Chondrocyte (in vitro differentiated cells): ENCODE results near the gene RASSF3. TPM values are rescaled to one million over a fixed set of nuclear protein-coding genes. Genes with fewer than 3 reads are reported as not detected.

Experiments used
- DNase-seq: peaks from one replicate; pipeline ENCODE4 v3.0.0; 2021; ENCODE audit warnings: mixed read lengths, low spot score
- H3K27ac Mint-ChIP-seq: one replicate; pipeline ENCODE4 v1.8.0; 2021; ENCODE audit warnings: mild to moderate bottlenecking, moderate library complexity, mixed read lengths; ENCODE audit not compliant: unreplicated experiment
- H3K27me3 Mint-ChIP-seq: 2 replicates; pipeline ENCODE4 v1.8.0; 2021; ENCODE audit warnings: low read depth, mixed read lengths
- H3K36me3 Mint-ChIP-seq: 2 replicates; pipeline ENCODE4 v1.8.0; 2021; ENCODE audit warnings: low read depth, mixed read lengths
- H3K4me1 Mint-ChIP-seq: 2 replicates; pipeline ENCODE4 v1.8.0; 2021; ENCODE audit warnings: low read depth, mild to moderate bottlenecking, mixed read lengths
- H3K4me3 Mint-ChIP-seq: one replicate; pipeline ENCODE4 v1.8.0; 2021; ENCODE audit warnings: mild to moderate bottlenecking, moderate library complexity, mixed read lengths; ENCODE audit not compliant: unreplicated experiment
- H3K9me3 Mint-ChIP-seq: 2 replicates; pipeline ENCODE4 v1.8.0; 2021; ENCODE audit warnings: low read depth, mixed read lengths
- CTCF ChIP-seq: fragments of 200-600 bp; sonication (generic); IDR thresholded peaks from 2 replicates; pipeline ENCODE4 v1.5.0; 2021; ENCODE audit warnings: antibody characterized with exemption, mild to moderate bottlenecking, moderate library complexity
- total RNA-seq: library from RNA; stranded (reverse); gene quantifications from 3 replicates; pipeline ENCODE4 v1.2.1, GENCODE V29; 2021

Gene RASSF3
- total RNA-seq, 1 donor from 2014 or later, result 51.1 TPM

DNA sequence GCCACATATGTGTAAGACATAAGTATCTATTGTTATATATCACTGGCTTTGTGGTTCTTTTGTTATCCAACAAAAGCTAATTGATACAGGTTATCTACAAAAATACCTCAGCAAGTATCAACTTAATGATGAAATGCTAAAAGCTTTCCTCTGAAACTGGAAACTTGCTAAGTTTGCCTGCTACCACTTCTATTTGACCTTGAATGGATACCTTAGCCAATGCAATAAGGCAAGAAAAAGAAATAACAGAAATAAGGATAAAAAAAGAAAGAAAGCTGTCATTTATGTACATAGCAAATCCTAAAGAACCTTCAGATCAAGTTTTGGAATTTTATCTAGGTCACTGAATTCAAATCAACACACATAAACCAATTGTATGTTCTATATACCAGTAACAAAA lies 35.5 kb upstream of the RASSF3 start:
- no peak overlapping the region for H3K4me3 Mint-ChIP-seq
- H3K27me3 Mint-ChIP-seq, result no peaks in the 10 kb centered on the region
- peaks cover 8% of the 10 kb centered on the region for H3K4me1 Mint-ChIP-seq
- no peak overlapping the region for H3K27ac Mint-ChIP-seq
- no peaks in the 10 kb centered on the region for H3K36me3 Mint-ChIP-seq
- no peak for DNase-seq
- no peak for TF ChIP-seq CTCF
- peaks cover 3% of the 10 kb centered on the region for H3K9me3 Mint-ChIP-seq

- no peaks in the 10 kb centered on the region for H3K36me3 Mint-ChIP-seq
- peaks cover 3% of the 10 kb centered on the region for H3K4me1 Mint-ChIP-seq
- H3K27ac Mint-ChIP-seq, result no peak overlapping the region
- no peaks in the 10 kb centered on the region for H3K27me3 Mint-ChIP-seq
- no peak overlapping the region for H3K4me3 Mint-ChIP-seq
- H3K9me3 Mint-ChIP-seq, result peaks cover 3% of the 10 kb centered on the region
- no peak for TF ChIP-seq CTCF
- no peak for DNase-seq
Measured at GRCh38 chr12:64577046-64577445, 33.2 kb upstream of the RASSF3 start.

DNA sequence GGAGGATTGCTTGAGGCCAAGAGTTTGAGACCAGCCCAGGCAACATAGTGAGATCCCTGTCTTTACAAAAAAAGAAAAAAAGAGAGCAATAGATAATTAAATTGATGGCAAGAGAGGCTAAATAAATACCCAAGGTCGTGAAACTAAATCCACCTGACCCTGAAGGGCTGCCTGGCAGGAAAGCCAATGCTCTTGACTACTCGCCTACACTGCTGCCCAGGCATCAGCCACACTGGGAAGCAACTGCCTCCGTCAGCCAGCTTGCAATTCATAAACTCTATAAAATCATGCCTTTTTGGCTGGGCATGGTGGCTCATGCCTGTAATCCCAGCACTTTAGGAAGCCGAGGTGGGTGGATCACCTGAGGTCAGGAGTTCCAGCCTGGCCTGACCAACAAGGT lies 31.7 kb upstream of the RASSF3 start:
- Mint-ChIP-seq H3K36me3 (no peaks in the 10 kb centered on the region), H3K27ac (no peak overlapping the region), H3K4me1 (peaks cover 4% of the 10 kb centered on the region), H3K4me3 (no peak overlapping the region), H3K27me3 (no peaks in the 10 kb centered on the region), H3K9me3 (peaks cover 3% of the 10 kb centered on the region)
- no peak for DNase-seq
- no peak for TF ChIP-seq CTCF

DNA sequence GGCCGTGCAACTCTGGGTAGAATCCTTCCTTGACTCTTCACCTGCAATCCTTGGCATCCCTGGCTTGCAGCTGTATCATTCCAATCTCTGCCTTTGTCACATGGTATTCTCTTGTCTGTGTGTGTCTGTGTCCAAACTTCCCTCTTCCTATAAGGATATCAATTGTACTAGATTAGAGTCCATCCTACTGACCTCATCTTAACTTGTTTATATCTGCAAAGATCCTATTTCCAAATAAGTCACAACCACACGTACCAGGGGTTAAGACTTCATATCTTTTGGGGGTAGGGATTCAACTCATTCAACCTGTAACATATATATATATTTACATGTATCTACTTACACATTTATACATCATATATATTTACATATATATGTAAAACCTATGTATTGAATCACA lies 29.6 kb upstream of the RASSF3 start:
- H3K9me3 Mint-ChIP-seq, result no peaks in the 10 kb centered on the region
- H3K4me1 Mint-ChIP-seq, result peaks cover 9% of the 10 kb centered on the region
- DNase-seq, result no peak
- H3K27me3 Mint-ChIP-seq, result peaks cover 2% of the 10 kb centered on the region
- H3K4me3 Mint-ChIP-seq, result no peak overlapping the region
- no peak for TF ChIP-seq CTCF
- no peaks in the 10 kb centered on the region for H3K36me3 Mint-ChIP-seq
- no peak overlapping the region for H3K27ac Mint-ChIP-seq

- no peaks in the 10 kb centered on the region for H3K36me3 Mint-ChIP-seq
Measured at GRCh38 chr12:64582114-64582513, 28.2 kb upstream of the RASSF3 start.

More at GRCh38 chr12:64582114-64582513, 28.2 kb upstream of the RASSF3 start:
- no peaks in the 10 kb centered on the region for H3K9me3 Mint-ChIP-seq
- no peak for TF ChIP-seq CTCF
- H3K27me3 Mint-ChIP-seq, result peaks cover 2% of the 10 kb centered on the region
- H3K27ac Mint-ChIP-seq, result no peak overlapping the region
- DNase-seq, result no peak
- H3K4me3 Mint-ChIP-seq, result no peak overlapping the region
- peaks cover 6% of the 10 kb centered on the region for H3K4me1 Mint-ChIP-seq
